Measurements from ENCODE around the gene KLK11.

DNA sequence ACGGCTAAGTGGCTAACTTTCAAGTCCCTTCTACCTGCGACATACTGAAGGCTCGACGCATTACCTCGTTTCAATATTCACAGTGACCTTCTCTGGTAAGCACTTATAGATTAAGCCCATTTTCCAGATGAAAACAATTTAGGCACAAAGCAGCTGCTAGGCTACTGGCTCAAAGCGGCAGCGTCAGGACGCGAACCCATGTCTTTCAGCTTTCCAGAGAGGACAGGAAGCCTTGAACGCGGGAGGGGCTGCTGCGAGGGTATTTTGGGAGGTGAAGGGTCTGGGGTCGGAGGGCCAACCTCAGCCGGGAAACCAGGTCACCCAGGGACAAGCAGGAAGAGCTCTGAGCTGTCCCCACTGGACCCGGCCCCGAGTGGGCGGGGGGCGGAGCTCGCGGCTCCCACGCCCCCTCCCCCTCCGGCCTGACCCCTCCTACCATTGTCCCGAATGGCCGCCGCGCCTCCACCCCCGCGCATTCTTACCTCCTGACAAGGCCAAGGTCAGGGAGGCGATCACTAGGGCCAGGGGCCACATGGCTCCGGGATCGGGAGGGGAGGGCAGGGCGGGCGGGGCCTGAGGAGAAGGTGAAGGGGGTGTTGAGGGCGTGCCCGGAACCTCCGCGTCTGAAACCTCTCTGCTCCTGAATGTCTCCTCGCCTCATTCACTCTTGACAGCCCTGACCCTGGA is 38.3 kb upstream of the KLK11 start, which contains the start of gene KLK13:
- TF ChIP-seq POLR2A (IDR thresholded peaks at IDR 0.05; ENCODE audit: low read depth, low read length) (no peak), POLR2AphosphoS5 (IDR thresholded peaks at IDR 0.05; ENCODE audit: low read depth, low read length) (no peak)
